HG02642 (cell line): ENCODE results near the gene RANBP3.

Source experiments
- ATAC-seq: cut with Tn5 transposase; IDR thresholded peaks from one replicate; pipeline ENCODE4 v1.9.1; 2021; ENCODE audit warnings: mild to moderate bottlenecking; ENCODE audit not compliant: unreplicated experiment, poor library complexity

RANBP3 gene

GRCh38 chr19:5867201-5868136, 110.5 kb downstream of the RANBP3 start:
- no peak for ATAC-seq
